Measurements from ENCODE around the gene SETD3.

The SETD3 gene

DNA sequence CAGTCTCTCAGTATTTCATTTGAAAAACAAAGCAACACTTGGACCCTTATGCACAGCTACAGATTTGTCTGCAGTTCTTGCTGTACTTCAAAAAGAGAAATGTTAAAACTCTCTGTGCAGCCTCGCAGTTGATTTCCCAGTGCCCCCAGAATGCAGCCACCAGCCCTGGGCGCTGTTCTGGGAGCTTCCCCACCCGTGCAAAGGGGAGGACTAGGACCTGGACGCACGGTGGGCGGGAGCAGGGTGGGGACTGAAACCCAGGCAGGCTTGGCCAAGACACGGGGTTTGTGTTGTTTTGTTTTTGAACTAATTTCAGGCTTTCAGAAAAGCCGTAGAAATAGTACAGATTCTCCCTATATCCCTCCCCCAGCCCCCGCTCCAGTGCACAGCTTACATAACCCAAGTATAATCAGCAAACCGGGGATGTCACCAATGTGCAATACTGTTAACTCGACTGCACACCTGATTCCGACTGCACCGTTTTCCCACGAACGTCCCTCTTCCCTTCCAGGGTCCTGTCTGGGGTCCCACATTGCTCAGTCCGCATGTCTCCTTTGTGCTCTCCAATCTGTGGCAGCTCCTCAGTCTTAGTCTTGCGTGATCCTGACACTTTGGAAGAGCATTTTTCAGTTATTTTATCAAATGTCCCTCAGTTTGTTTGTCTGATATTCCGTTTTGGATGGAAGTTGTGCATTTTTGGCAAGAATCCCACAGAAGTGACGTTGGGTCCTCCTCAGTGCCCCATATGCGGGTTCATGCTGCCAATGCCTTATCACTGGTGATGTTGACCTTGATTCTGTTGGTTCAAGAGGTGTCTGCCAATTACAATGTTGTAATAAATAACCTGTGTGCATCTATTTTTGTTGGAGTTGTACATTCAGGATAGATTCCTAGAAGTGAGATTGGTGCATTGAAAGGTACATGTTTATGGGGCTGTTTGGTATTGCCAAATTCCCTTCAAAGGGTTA lies 95.9 kb downstream of the SETD3 start:
- no peak for DNase-seq

- no peak for DNase-seq
These were observed 96.9 kb downstream of the SETD3 start for GRCh38 chr14:99383472-99384449.

- no peak for DNase-seq
These were observed 97.7 kb downstream of the SETD3 start for GRCh38 chr14:99382781-99383471.

DNA sequence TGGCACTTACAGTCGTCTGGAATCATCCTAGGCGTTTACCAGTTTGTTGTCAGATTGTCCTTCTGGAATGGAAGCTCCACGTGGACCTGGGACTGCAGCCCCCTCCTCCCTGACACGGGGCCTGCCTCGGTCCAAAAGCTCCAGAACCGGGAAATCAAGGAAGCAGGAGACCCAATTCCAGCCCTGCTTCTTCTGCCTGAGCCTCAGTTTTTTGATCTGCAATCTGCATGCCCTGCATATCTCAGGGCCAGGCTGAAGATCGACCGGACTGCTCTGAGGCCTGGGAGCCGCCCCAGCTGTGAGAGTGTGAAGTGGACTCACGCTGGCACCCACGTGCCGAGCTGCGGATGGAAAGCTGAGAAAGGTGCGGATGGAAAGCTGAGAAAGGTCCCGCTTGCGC lies 98.6 kb downstream of the SETD3 start:
- no peak for DNase-seq

GRCh38 chr14:99381688-99382060 lies 99.0 kb downstream of the SETD3 start:
- DNase-seq = no peak

- no peak for DNase-seq
These were observed 99.5 kb downstream of the SETD3 start for GRCh38 chr14:99380991-99381687.

GRCh38 chr14:99380402-99380801 lies 100.3 kb downstream of the SETD3 start:
- no peak for DNase-seq

DNA sequence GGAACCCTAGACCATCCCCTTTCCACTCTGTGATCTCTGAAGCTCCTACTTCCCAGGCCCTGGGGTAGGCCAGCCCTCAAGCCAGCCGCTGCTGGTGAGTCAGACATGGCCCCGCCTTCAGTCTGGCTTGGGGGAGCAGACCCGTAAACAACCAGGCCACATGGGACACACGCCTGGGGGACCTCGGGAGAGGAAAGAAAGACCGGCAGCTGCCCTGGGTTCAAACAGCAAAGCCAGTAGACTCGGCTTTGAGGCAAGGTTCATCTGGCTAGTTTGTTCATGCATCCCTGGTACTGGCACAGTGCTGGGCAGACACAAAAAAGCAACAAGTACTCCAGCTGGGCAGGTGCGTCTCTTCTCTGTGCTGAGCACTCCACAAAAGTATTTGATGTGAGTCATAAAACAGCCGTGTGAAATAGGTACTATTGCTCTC lies 101.9 kb downstream of the SETD3 start:
- no peak for DNase-seq

- DNase-seq = no peak
These were observed 102.7 kb downstream of the SETD3 start for GRCh38 chr14:99377951-99378350.

DNA sequence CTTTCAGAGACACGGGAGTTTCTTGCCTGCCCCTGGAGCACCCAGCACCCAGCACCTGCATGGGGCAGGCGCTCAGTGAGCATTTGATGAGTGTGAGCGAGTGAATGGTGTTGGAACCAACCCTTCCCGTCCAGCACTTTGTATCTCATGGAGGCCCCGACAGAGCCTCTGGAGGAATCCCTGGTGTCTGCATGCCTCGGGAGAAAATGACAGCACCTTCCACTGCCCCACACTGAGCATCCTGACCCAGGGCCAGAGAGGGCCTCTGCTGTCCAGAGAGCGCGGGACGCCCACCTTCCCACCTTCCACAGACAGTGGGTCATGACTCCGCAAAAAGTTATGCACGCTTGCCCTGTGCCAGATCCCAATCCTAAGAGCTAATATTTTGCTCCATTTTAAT lies 105.7 kb downstream of the SETD3 start:
- DNase-seq = no peak

- no peak for DNase-seq
These were observed 116.9 kb downstream of the SETD3 start for GRCh38 chr14:99363616-99364290.

- no peak for DNase-seq
These were observed 117.6 kb downstream of the SETD3 start for GRCh38 chr14:99363051-99363450.

GRCh38 chr14:99361596-99362215 lies 119.0 kb downstream of the SETD3 start:
- no peak for DNase-seq

DNA sequence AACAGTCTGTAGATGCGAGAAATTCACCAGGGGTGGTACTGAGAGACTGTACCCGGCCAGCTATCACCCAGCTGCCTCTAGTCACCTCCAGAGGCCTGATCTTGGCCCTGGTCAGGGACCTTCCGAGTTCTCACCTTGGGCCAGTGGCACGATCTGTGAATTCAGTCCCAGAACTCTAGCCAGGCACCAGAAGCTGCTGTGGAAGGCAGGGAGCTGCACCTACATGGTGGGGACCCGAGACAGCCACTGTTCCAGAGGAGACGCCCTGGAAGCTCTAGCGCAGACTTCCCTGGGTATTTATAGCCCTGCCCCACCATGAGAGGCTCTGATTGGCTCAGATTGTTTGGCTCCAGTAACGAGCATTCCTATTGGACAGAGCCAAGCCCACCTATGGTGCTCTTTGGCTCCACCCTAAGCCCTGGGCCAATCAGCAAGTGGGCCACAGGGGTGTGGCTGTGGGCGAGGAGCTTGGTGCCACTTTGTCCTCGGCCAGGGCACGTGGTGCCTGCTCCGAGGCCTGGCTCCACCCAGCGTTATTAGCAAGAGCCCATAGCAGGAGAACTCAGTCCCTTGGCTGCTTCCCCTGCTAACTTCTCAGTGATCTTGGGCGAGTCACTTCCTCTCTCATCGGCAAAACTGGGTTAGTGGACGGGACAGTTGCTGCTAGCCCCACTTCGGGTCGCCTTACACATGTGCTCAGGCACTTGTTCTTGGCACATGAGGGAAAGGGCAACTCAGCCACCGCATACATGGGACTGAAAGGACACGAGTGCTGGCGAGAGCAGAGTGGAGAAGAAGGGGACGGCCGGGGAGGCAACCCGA lies 119.7 kb downstream of the SETD3 start:
- DNase-seq = no peak

- DNase-seq = no peak
These were observed 120.8 kb downstream of the SETD3 start for GRCh38 chr14:99359906-99360305.

DNA sequence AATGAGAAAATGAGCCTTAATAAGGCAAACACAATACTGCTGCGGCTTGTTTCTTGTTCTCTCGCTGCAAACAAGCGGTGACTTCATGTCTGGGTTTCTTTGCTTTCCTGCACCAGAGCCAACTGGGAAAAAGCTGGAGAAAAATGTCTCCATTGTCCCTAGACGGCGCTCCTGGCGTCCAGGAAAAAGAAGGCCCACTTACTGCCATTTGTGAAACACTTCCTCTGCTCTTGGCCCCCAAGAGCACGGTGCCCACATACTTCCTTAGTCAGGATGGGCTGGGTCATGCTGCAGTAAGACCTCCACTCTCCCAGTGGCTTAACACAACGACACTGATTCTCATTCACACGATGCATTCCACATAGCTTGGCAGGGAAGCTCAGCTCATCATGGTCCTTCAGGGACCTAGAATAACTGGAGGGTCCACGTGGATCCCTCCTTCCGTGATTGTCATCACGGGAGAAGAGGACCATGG lies 122.7 kb downstream of the SETD3 start:
- no peak for DNase-seq

GRCh38 chr14:99357151-99357915 lies 123.3 kb downstream of the SETD3 start:
- DNase-seq = no peak

GRCh38 chr14:99356031-99356608 lies 124.5 kb downstream of the SETD3 start:
- no peak for DNase-seq

Data from KG1 (cell line).